Breast epithelium (tissue), 4 donors: Measurements from ENCODE around the gene OR1D2. TPM values are rescaled to one million over a fixed set of nuclear protein-coding genes. Genes with fewer than 3 reads are reported as not detected.

Source experiments
- DNase-seq, 2 donors: peaks; one replicate each; pipeline ENCODE4 v3.0.0-alpha.2; 2019; ENCODE audit warnings: low spot score in 2 of 2
- H3K27ac ChIP-seq, 2 donors: fragments of 200-600 bp; sonication (generic) in 1 of 2; one replicate each; pipeline ENCODE4 v1.5.1; 2016 to 2019; ENCODE audit warnings: mild to moderate bottlenecking in 1 of 2
- H3K27me3 ChIP-seq, 2 donors: fragments of 200-600 bp; sonication (generic) in 1 of 2; one replicate each; pipeline versions ENCODE4 v1.5.1 to v1.6.0; 2017 to 2019; ENCODE audit warnings: control low read depth in 1 of 2, mild to moderate bottlenecking in 1 of 2
- H3K36me3 ChIP-seq: fragments of 200-600 bp; one replicate; pipeline ENCODE4 v1.5.1; 2019
- H3K4me1 ChIP-seq, 2 donors: fragments of 200-600 bp; sonication (generic); one replicate each; pipeline ENCODE4 v1.5.1; 2016 to 2019; ENCODE audit warnings: control low read depth in 1 of 2
- H3K4me3 ChIP-seq, 3 donors: fragments of 200-600 bp; sonication (generic); 1 replicate in 2 of 3; 2 replicates in 1 of 3; pipeline ENCODE4 v1.5.1; 2016 to 2019; ENCODE audit warnings: mild to moderate bottlenecking in 3 of 3, moderate library complexity in 2 of 3
- H3K9me3 ChIP-seq, 2 donors: fragments of 200-600 bp; sonication (generic) in 1 of 2; one replicate each; pipeline ENCODE4 v1.5.1; 2016 to 2019; ENCODE audit warnings: control low read depth in 1 of 2
- POLR2A ChIP-seq: fragments of 450-650 bp; IDR thresholded peaks from one replicate; pipeline ENCODE4 v1.6.1; 2016; ENCODE audit warnings: antibody characterized with exemption, mild to moderate bottlenecking, moderate library complexity
- POLR2AphosphoS5 ChIP-seq, 3 donors: sonication (generic); formaldehyde crosslinking; IDR thresholded peaks; one replicate each; pipeline ENCODE4 v1.6.1; 2017; ENCODE audit warnings: antibody characterized with exemption in 3 of 3
- intact Hi-C: fragments of 100-400 bp; cut with DNase I; formaldehyde crosslinking; loops from one replicate; pipeline ENCODE4 v1.15.1; 2023; ENCODE audit warnings: low total_unique reads
- total RNA-seq, 3 donors: library from RNA; depleted of rRNA; stranded (reverse); fragments of >200 nt; gene quantifications; one replicate each; pipeline ENCODE4 v1.1.0, GENCODE V29; 2016
- TF ChIP-seq, protein P1 (sequence below), 3 donors: fragments of 450-650 bp; IDR thresholded peaks; one replicate each; pipeline ENCODE4 v1.5.1; 2016 to 2017; ENCODE audit warnings: antibody characterized with exemption in 3 of 3, mild to moderate bottlenecking in 3 of 3, moderate library complexity in 3 of 3

Gene OR1D2
- total RNA-seq, 3 donors from 2014 or later, result not detected

DNA sequence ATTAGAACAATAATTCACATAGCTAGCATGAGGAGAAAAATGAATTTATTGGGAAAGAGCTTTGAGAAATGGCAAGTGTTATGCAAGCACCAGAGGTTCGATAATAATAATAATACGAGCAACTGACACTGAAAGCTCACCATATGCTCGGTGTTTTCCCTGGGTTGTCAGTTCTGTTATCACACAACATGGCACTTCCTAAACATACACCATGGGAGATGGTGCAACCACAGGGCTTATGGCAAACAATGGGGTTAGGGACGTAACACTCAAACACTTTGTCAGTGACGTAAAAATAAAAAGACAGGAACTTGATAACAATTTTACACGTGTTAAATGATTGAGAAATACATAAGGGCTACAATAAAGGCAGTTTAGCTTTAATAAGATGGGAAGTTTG lies 64.5 kb downstream of the OR1D2 start:
- intact Hi-C loops, result loop anchor here (10.0 kb wide), 1 partner anchor 1465 kb away; no protein-coding TSS in a partner anchor
- H3K27ac ChIP-seq, result no peak overlapping the region
- no peaks in the 10 kb centered on the region for H3K4me1 ChIP-seq
- H3K4me3 ChIP-seq, result no peak overlapping the region
- no peaks in the 10 kb centered on the region for H3K27me3 ChIP-seq
- DNase-seq, result no peak
- H3K36me3 ChIP-seq, result no peaks in the 10 kb centered on the region
- TF ChIP-seq POLR2AphosphoS5 (IDR thresholded peaks at IDR 0.05) (no peak), POLR2A (no peak)
- TF ChIP-seq, protein P1, sequence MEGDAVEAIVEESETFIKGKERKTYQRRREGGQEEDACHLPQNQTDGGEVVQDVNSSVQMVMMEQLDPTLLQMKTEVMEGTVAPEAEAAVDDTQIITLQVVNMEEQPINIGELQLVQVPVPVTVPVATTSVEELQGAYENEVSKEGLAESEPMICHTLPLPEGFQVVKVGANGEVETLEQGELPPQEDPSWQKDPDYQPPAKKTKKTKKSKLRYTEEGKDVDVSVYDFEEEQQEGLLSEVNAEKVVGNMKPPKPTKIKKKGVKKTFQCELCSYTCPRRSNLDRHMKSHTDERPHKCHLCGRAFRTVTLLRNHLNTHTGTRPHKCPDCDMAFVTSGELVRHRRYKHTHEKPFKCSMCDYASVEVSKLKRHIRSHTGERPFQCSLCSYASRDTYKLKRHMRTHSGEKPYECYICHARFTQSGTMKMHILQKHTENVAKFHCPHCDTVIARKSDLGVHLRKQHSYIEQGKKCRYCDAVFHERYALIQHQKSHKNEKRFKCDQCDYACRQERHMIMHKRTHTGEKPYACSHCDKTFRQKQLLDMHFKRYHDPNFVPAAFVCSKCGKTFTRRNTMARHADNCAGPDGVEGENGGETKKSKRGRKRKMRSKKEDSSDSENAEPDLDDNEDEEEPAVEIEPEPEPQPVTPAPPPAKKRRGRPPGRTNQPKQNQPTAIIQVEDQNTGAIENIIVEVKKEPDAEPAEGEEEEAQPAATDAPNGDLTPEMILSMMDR (IDR thresholded peaks at IDR 0.05), result no peak
- H3K9me3 ChIP-seq, result peaks cover 10 to 11% of the 10 kb centered on the region in 2 donors

DNA sequence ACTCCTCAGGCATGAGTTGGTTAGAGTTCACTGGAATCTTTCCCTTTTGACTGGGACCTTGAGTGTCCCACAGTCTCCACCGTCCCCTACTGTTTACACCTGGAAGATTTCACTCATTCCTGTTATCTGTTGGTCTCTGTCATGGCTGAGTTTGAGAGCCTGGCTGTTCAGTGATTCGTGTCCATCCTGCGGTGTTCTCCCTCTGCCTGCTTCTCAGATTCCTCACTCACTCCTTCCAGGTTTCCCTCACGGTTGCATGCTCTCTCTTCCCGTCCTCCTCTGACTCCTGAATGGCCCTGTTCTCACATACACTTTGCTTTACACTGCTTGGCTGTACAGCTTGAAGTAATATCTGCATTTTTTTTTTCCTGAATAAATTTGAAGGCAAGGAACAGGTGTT lies 65.3 kb downstream of the OR1D2 start:
- Histone ChIP-seq H3K9me3 (peaks cover 4 to 6% of the 10 kb centered on the region in 2 donors), H3K27me3 (no peaks in the 10 kb centered on the region), H3K4me3 (no peak overlapping the region), H3K4me1 (no peaks in the 10 kb centered on the region), H3K36me3 (no peaks in the 10 kb centered on the region), H3K27ac (no peak overlapping the region)
- TF ChIP-seq POLR2A (no peak), POLR2AphosphoS5 (IDR thresholded peaks at IDR 0.05) (no peak)
- TF ChIP-seq, protein P1 (IDR thresholded peaks at IDR 0.05), result no peak
- intact Hi-C loops, result loop anchor here (10.0 kb wide), 1 partner anchor 1466 kb away; no protein-coding TSS in a partner anchor
- DNase-seq, result no peak

Other genes with a start within 250 kb of the OR1D2 start
- gene OR1D5, start 40.8 kb downstream of the OR1D2 start, total RNA-seq, result not detected
- not detected for gene OR1G1, start 23.1 kb upstream of the OR1D2 start, total RNA-seq
- gene OR1A2, start 93.1 kb upstream of the OR1D2 start, total RNA-seq, result not detected
- gene OR1A1, start 103.2 kb upstream of the OR1D2 start, total RNA-seq, result not detected
- not detected for gene OR3A1, start 193.9 kb upstream of the OR1D2 start, total RNA-seq